ENCODE data around the gene MPG. TPM values are rescaled to one million over a fixed set of nuclear protein-coding genes. Genes with fewer than 3 reads are reported as not detected.

Gene MPG
- total RNA-seq, 2 experiments from 2014 or later: 60.2 to 60.6 TPM

GRCh38 chr16:56231-56927 is 21.6 kb upstream of the MPG start:
- H3K36me3 Mint-ChIP-seq: peaks cover 15% of the 10 kb centered on the region
- H3K27me3 Mint-ChIP-seq: no peaks in the 10 kb centered on the region
- H3K27ac Mint-ChIP-seq: no peak overlapping the region
- CTCF ChIA-PET: interaction anchor here (0.5 to 2.6 kb wide), 4 partner anchors 9 to 78 kb away, joined by 3 to 17 read pairs (median 5); no protein-coding TSS in a partner anchor
- ATAC-seq: no peak
- DNase-seq: no peak
- H3K9me3 Mint-ChIP-seq (ENCODE audit: low read depth): no peaks in the 10 kb centered on the region
- H3K4me1 Mint-ChIP-seq: peaks cover 18% of the 10 kb centered on the region
- H3K4me3 Mint-ChIP-seq: no peak overlapping the region

DNA sequence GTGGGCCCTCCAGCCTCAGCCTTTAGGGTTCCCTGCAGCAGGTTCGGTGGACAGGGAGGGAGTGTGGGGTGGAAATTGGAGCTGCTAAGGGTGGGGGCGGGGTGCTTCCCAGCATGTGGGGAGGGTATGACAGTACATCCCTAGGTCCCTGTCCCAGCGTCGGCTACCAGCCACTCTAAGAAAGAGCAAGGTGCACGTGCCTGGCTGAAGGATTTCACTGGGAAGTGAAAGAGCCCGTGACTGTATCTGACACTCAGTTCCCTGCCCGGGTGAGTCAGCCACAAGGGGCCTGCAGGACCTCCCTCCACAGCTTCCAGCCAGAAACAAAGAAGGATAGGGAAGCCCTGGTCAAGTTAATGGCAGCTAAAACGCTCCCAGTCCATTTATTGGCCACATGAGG is 20.3 kb upstream of the MPG start:
- no peak overlapping the region for H3K4me3 Mint-ChIP-seq
- no peaks in the 10 kb centered on the region for H3K9me3 Mint-ChIP-seq (ENCODE audit: low read depth)
- H3K27ac Mint-ChIP-seq: no peak overlapping the region
- H3K4me1 Mint-ChIP-seq: peaks cover 12% of the 10 kb centered on the region
- CTCF ChIA-PET: interaction anchor here (2.6 kb wide), 1 partner anchor 8 kb away, joined by 17 read pairs; no protein-coding TSS in a partner anchor
- peaks cover 10% of the 10 kb centered on the region for H3K36me3 Mint-ChIP-seq
- H3K27me3 Mint-ChIP-seq: no peaks in the 10 kb centered on the region
- no peak for DNase-seq
- ATAC-seq: no peak

GRCh38 chr16:58491-59439 is 19.3 kb upstream of the MPG start:
- H3K36me3 Mint-ChIP-seq: peaks cover 7% of the 10 kb centered on the region
- H3K4me1 Mint-ChIP-seq: peaks cover 10% of the 10 kb centered on the region
- no peaks in the 10 kb centered on the region for H3K27me3 Mint-ChIP-seq
- no peak overlapping the region for H3K4me3 Mint-ChIP-seq
- H3K9me3 Mint-ChIP-seq (ENCODE audit: low read depth): no peaks in the 10 kb centered on the region
- CTCF ChIA-PET: no interaction called here
- no peak overlapping the region for H3K27ac Mint-ChIP-seq
- ATAC-seq (no peak), DNase-seq (no peak)

- Mint-ChIP-seq H3K4me1 (peaks cover 7% of the 10 kb centered on the region), H3K36me3 (peaks cover 7% of the 10 kb centered on the region), H3K4me3 (no peak overlapping the region), H3K27ac (no peak overlapping the region), H3K27me3 (no peaks in the 10 kb centered on the region), H3K9me3 (ENCODE audit: low read depth) (no peaks in the 10 kb centered on the region)
- ATAC-seq: no peak
- CTCF ChIA-PET: no interaction called here
- no peak for DNase-seq
Measured at GRCh38 chr16:59440-60059, 18.5 kb upstream of the MPG start.

- H3K4me1 Mint-ChIP-seq: peaks cover 4% of the 10 kb centered on the region
- CTCF ChIA-PET: interaction anchor here (0.7 to 1.5 kb wide), 3 partner anchors 37 to 123 kb away, joined by 3 to 6 read pairs (median 6); no protein-coding TSS in a partner anchor
- peaks cover 7% of the 10 kb centered on the region for H3K36me3 Mint-ChIP-seq
- H3K4me3 Mint-ChIP-seq: no peak overlapping the region
- DNase-seq (no peak), ATAC-seq (no peak)
- no peak overlapping the region for H3K27ac Mint-ChIP-seq
- no peaks in the 10 kb centered on the region for H3K9me3 Mint-ChIP-seq (ENCODE audit: low read depth)
- H3K27me3 Mint-ChIP-seq: no peaks in the 10 kb centered on the region
Measured at GRCh38 chr16:60166-60565, 17.9 kb upstream of the MPG start.

- no peaks in the 10 kb centered on the region for H3K9me3 Mint-ChIP-seq (ENCODE audit: low read depth)
- ATAC-seq (no peak), DNase-seq (no peak)
- no peak overlapping the region for H3K4me3 Mint-ChIP-seq
- no peaks in the 10 kb centered on the region for H3K27me3 Mint-ChIP-seq
- CTCF ChIA-PET: interaction anchor here (0.7 to 14.8 kb wide), 5 partner anchors 15 to 122 kb away, joined by 3 to 350 read pairs (median 6); partner anchors contain the start of gene MPG
- H3K4me1 Mint-ChIP-seq: no peaks in the 10 kb centered on the region
- peaks cover 2% of the 10 kb centered on the region for H3K36me3 Mint-ChIP-seq
- no peak overlapping the region for H3K27ac Mint-ChIP-seq
Measured at GRCh38 chr16:60929-61878, 16.8 kb upstream of the MPG start.

GRCh38 chr16:61879-62281 is 16.1 kb upstream of the MPG start:
- no peak overlapping the region for H3K27ac Mint-ChIP-seq
- no peaks in the 10 kb centered on the region for H3K27me3 Mint-ChIP-seq

GRCh38 chr16:62283-62967 is 15.6 kb upstream of the MPG start:
- ATAC-seq: no peak
- DNase-seq: no peak
- no peaks in the 10 kb centered on the region for H3K9me3 Mint-ChIP-seq (ENCODE audit: low read depth)
- H3K4me1 Mint-ChIP-seq: no peaks in the 10 kb centered on the region
- H3K36me3 Mint-ChIP-seq: no peaks in the 10 kb centered on the region
- H3K27ac Mint-ChIP-seq: no peak overlapping the region
- CTCF ChIA-PET: interaction anchor here (4.1 to 14.8 kb wide), 3 partner anchors 14 to 43 kb away, joined by 52 to 350 read pairs (median 78); partner anchors contain the start of gene MPG
- H3K4me3 Mint-ChIP-seq: no peak overlapping the region
- H3K27me3 Mint-ChIP-seq: no peaks in the 10 kb centered on the region

More at GRCh38 chr16:61879-62281, 16.1 kb upstream of the MPG start:
- CTCF ChIA-PET: interaction anchor here (6.6 to 14.8 kb wide), 2 partner anchors 15 to 35 kb away, joined by 78 to 350 read pairs; partner anchors contain the start of gene MPG
- H3K4me3 Mint-ChIP-seq: no peak overlapping the region
- no peaks in the 10 kb centered on the region for H3K36me3 Mint-ChIP-seq
- no peak for DNase-seq
- H3K4me1 Mint-ChIP-seq: no peaks in the 10 kb centered on the region
- no peaks in the 10 kb centered on the region for H3K9me3 Mint-ChIP-seq (ENCODE audit: low read depth)
- ATAC-seq: no peak

DNA sequence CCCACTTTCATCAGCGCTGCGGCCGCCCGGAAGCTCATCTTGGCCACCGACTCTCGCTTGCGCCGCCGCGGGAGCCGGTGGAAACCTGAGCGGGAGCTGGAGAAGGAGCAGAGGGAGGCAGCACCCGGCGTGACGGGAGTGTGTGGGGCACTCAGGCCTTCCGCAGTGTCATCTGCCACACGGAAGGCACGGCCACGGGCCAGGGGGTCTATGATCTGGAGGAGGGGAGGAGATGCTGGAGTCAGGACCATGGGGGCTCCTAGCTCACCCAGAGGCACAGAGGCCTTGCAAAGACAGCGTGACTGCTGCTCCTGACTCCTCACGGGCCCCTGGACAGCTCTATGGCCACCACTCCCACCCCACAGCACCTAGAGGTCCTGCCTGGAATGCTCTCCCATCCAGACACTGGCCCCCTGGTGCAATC is 15.0 kb upstream of the MPG start:
- H3K27ac Mint-ChIP-seq: no peak overlapping the region
- CTCF ChIA-PET: interaction anchor here (0.8 to 14.8 kb wide), 5 partner anchors 14 to 63 kb away, joined by 3 to 350 read pairs (median 52); partner anchors contain the start of gene MPG
- no peaks in the 10 kb centered on the region for H3K36me3 Mint-ChIP-seq
- no peaks in the 10 kb centered on the region for H3K27me3 Mint-ChIP-seq
- ATAC-seq: no peak
- no peak overlapping the region for H3K4me3 Mint-ChIP-seq
- H3K9me3 Mint-ChIP-seq (ENCODE audit: low read depth): no peaks in the 10 kb centered on the region
- H3K4me1 Mint-ChIP-seq: no peaks in the 10 kb centered on the region
- no peak for DNase-seq

GRCh38 chr16:63466-63865 is 14.6 kb upstream of the MPG start:
- Mint-ChIP-seq H3K4me3 (no peak overlapping the region), H3K27ac (no peak overlapping the region), H3K27me3 (no peaks in the 10 kb centered on the region)

GRCh38 chr16:63998-64913 is 13.8 kb upstream of the MPG start:
- no peaks in the 10 kb centered on the region for H3K4me1 Mint-ChIP-seq

More at GRCh38 chr16:63466-63865, 14.6 kb upstream of the MPG start:
- H3K9me3 Mint-ChIP-seq (ENCODE audit: low read depth): no peaks in the 10 kb centered on the region
- DNase-seq (no peak), ATAC-seq (no peak)
- CTCF ChIA-PET: interaction anchor here (0.8 to 14.8 kb wide), 5 partner anchors 13 to 62 kb away, joined by 3 to 350 read pairs (median 52); partner anchors contain the start of gene MPG
- H3K36me3 Mint-ChIP-seq: no peaks in the 10 kb centered on the region
- H3K4me1 Mint-ChIP-seq: no peaks in the 10 kb centered on the region

More at GRCh38 chr16:63998-64913, 13.8 kb upstream of the MPG start:
- DNase-seq (no peak), ATAC-seq (no peak)
- no peak overlapping the region for H3K27ac Mint-ChIP-seq
- CTCF ChIA-PET: interaction anchor here (0.6 to 14.8 kb wide), 13 partner anchors 8 to 1357 kb away, joined by 3 to 350 read pairs (median 17); partner anchors contain the start of genes MPG, POLR3K and SNRNP25
- no peaks in the 10 kb centered on the region for H3K36me3 Mint-ChIP-seq
- no peaks in the 10 kb centered on the region for H3K9me3 Mint-ChIP-seq (ENCODE audit: low read depth)
- no peaks in the 10 kb centered on the region for H3K27me3 Mint-ChIP-seq
- no peak overlapping the region for H3K4me3 Mint-ChIP-seq
